GM12878 (cell line): Measurements from ENCODE around the gene RAD51B. TPM values are rescaled to one million over a fixed set of nuclear protein-coding genes. Genes with fewer than 3 reads are reported as not detected.

Experiments
- E2F8 ChIP-seq: fragments of 450-650 bp; IDR thresholded peaks from 2 replicates; pipeline ENCODE4 v1.6.1; 2018; ENCODE audit warnings: mild to moderate bottlenecking, low read depth, moderate library complexity; ENCODE audit not compliant: partially characterized antibody
- FOXM1 ChIP-seq: IDR thresholded peaks from 2 replicates; pipeline ENCODE4 v1.6.1; 2012; ENCODE audit warnings: low read depth, mild to moderate bottlenecking, inconsistent platforms, low read length, moderate library complexity
- GATAD2B ChIP-seq: fragments of 450-650 bp; conservative IDR thresholded peaks from 2 replicates; pipeline ENCODE4 v1.6.1; 2017; ENCODE audit warnings: low read depth, mild to moderate bottlenecking, moderate library complexity
- IRF4 ChIP-seq: IDR thresholded peaks from 2 replicates; pipeline ENCODE4 v1.6.1; 2011; ENCODE audit warnings: low read depth, low read length
- MLLT1 ChIP-seq: fragments of 450-650 bp; IDR thresholded peaks from 2 replicates; pipeline ENCODE4 v1.6.1; 2016; ENCODE audit warnings: mild to moderate bottlenecking
- NBN ChIP-seq: fragments of 450-650 bp; IDR thresholded peaks from 2 replicates; pipeline ENCODE4 v1.6.1; 2016
- NFXL1 ChIP-seq: fragments of 450-650 bp; IDR thresholded peaks from 2 replicates; pipeline ENCODE4 v1.6.1; 2017; ENCODE audit warnings: antibody characterized with exemption, mild to moderate bottlenecking, borderline replicate concordance
- SKIL ChIP-seq: fragments of 450-650 bp; IDR thresholded peaks from 2 replicates; pipeline ENCODE4 v1.6.1; 2017; ENCODE audit warnings: mild to moderate bottlenecking, low read depth, inconsistent platforms; ENCODE audit not compliant: poor library complexity, severe bottlenecking
- polyA plus RNA-seq, 11 experiments: library from polyadenylated mRNA; depleted of rRNA in 4 of 11; unstranded in 6 of 11; stranded (reverse) in 5 of 11; fragments of >200 nt; fragmentation: Nextera tagmentation in 4 of 11; fragmentation: Illumina TruSeq in 1 of 11; extraction: Ambion mirVana in 4 of 11; extraction: Trizol in 1 of 11; gene quantifications; 1 replicate in 1 of 11; 2 replicates in 10 of 11; pipeline versions ENCODE4 v1.2.1 to v1.2.3, GENCODE V29; 2011 to 2016; ENCODE audit warnings: inconsistent platforms in 2 of 11, missing spikeins in 2 of 11, low read depth in 1 of 11
- total RNA-seq, 4 experiments: library from RNA; depleted of rRNA in 3 of 4; stranded (reverse); fragments of >200 nt in 3 of 4; fragmentation: Illumina TruSeq in 1 of 4; extraction: Trizol in 1 of 4; gene quantifications; 2 replicates each; pipeline versions ENCODE4 v1.2.1 to v1.2.3, GENCODE V29; 2013 to 2021

RAD51B gene
- total and polyA plus RNA-seq, 10 of the 15 experiments (the other 5 are each of a cell fraction or from before 2014, with no cell fraction given): 9.8 to 26.8 (median 21.3) TPM

- TF ChIP-seq SKIL (no peak), IRF4 (no peak), NFXL1 (no peak), FOXM1 (no peak), NBN (no peak), MLLT1 (no peak), GATAD2B (no peak), E2F8 (no peak)
Observed at GRCh38 chr14:67998834-67999233, 179.3 kb downstream of the RAD51B start (continued).
